Measurements from ENCODE around the gene ALDH2. TPM values are rescaled to one million over a fixed set of nuclear protein-coding genes. Genes with fewer than 3 reads are reported as not detected.
A peak's percentile ranks its signal among the peaks of the same experiment; 100 is the strongest.

ALDH2 gene
- polyA plus RNA-seq, 1 donor from 2014 or later, result 11.9 TPM

DNA sequence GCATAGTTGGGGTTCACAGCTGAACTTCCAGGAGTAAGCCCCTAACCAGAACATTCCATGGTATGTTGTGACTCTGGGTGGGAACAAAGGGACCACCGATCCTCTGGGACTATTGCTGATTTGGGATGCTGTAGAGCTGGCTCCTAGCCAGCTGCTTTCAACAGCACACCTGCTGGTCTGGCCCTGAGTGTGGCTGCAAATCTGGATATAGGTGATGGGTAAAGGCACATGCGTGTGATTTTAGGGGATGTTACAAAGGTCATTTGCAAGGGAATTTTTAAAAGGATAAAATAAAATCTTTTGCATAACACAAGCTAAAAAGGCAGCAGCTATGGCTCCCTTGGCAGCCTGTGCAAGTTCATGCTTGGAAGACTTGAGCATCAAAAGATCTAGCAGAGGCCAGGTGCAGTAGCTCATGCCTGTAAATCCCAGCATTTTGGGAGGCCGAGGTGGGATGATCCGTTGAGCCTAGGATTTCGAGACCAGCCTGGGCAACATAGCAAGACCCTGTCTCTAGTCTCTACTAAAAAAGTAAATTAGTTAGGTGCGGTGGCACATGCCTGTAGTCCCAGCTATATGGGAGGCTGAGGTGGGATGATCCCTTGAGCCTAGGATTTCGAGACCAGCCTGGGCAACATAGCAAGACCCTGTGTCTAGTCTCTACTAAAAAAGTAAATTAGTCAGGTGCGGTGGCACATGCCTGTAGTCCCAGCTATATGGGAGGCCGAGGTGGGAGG is 1.6 kb downstream of the ALDH2 start:
- Mint-ChIP-seq H3K27me3 (peaks cover 5% of the 10 kb centered on the region), H3K4me3 (peak overlapping the region in 2 of 4 donors; percentile 75 to 76), H3K9me3 (peaks cover 0 to 4% (median 1%) of the 10 kb centered on the region in 3 donors), H3K4me1 (peaks cover 18 to 32% (median 31%) of the 10 kb centered on the region in 3 donors), H3K27ac (peak overlapping the region in 1 of 3 donors; percentile 34), H3K36me3 (peaks cover 2% of the 10 kb centered on the region)

DNA sequence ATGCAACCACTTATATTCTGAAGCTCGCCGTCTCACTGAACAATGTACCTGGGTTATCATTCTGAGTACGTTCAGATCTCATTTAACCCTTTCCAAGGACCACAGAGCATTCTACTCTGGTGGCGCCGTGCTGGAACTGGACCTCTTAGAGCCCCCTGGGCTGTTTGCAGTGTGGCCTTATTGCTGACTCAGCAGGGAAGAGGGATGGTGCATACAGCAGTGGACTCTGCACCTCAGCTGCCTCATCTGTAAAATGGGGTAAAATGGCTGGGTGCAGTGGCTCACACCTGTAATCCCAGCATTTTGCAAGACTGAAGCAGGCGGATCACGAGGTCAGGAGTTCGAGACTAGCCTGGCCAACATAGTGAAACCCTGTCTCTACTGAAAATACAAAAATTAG is 2.9 kb downstream of the ALDH2 start:
- Mint-ChIP-seq H3K4me3 (no peak overlapping the region), H3K4me1 (peaks cover 16 to 32% (median 29%) of the 10 kb centered on the region in 3 donors), H3K27me3 (peaks cover 5% of the 10 kb centered on the region), H3K9me3 (peaks cover 0 to 4% (median 1%) of the 10 kb centered on the region in 3 donors), H3K36me3 (peaks cover 2% of the 10 kb centered on the region), H3K27ac (no peak overlapping the region)

DNA sequence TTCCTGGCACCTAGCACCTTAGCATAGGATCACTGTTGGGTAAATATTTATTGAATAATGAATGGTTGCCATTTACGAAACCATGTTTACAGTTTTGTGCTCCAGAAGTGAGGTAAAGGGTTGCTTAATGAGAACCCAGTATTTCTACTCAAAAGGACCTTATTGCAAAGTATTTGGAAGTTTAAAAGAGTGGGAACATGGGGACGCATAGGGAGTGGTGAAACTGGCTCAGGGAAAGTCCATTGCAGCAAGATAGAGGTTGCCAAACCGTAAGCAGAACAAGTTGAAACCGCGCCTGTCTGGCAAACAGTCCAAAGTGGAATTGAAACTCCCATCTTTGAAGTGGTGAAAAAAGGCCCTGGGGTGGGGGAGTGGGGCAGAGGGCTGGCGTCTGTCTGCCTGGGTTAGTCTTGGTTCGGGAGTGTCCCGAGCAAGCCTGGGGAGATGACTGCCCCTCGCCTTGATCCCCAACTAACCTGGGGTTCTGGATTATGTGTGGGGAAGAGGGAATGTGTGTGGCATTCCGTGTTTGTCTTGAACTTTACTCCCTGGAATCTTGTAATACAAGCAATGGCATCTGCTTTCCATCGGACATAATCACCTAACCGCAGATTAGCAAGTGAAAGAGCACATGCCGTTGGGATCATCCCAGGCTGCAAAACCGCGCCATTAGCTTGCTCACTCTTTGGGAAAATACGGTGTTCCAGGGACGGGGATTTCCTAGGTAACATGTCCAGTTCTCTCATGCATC is 7.2 kb downstream of the ALDH2 start:
- peak overlapping the region; percentile 63 to 88 (median 76) for H3K27ac Mint-ChIP-seq

DNA sequence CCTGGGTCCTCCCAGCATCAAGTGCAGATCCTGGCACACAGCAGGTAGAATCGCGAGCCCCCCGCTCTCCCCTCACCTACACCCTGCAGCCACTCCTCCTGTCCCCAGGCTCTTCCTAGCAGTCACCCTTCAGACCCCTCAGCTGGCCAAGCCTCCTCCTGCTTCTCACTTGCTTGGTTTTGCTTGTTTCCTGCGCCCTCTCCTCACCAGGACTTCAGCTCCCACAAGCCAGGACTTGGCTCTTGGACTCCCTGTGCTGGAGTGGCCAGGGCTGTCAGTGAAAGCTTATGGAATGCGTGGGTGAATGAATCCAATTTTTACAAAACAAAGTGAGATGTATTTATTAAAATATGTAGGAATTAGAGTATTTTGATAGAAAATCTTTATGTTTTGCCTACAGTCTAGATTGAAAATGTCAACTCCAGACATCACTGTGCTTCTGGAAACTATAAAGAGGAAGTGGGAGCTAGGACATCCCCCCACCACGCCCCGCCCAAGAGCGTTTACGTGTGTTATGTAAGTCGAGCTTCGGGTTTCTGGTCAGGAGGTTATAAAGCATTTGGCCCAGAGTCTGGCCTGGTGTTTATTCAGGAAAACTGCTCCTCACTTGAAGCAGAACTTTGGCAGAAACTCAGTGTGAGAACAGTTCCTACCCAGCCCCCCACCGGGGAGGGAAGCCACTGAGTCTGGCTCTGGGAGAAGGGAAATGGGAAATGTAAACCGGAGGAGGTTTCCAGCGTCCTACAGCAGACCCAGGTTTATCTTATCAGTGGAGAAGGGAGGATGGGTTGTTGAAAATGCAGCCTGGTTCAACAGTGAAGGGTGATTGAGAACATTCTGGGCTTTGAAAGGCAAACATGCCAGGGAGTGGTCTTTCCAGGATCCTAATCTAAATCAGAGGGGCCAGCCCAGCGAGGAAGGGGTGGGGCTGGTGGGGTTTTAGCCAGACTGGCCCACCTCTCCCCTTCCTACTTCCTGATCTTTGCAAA is 8.8 kb downstream of the ALDH2 start:
- no peaks in the 10 kb centered on the region for H3K27me3 Mint-ChIP-seq
- peaks cover 5% of the 10 kb centered on the region for H3K36me3 Mint-ChIP-seq
- H3K4me3 Mint-ChIP-seq, result peak overlapping the region; percentile 46 to 73 (median 66)
- peak overlapping the region; percentile 95 to 100 (median 99) for H3K27ac Mint-ChIP-seq
- H3K4me1 Mint-ChIP-seq, result peaks cover 24 to 32% (median 28%) of the 10 kb centered on the region in 3 donors
- H3K9me3 Mint-ChIP-seq, result no peaks in the 10 kb centered on the region

More for the DNA sequence above, 7.2 kb downstream of the ALDH2 start:
- Mint-ChIP-seq H3K4me1 (peaks cover 24 to 31% (median 28%) of the 10 kb centered on the region in 3 donors), H3K36me3 (peaks cover 2% of the 10 kb centered on the region), H3K9me3 (no peaks in the 10 kb centered on the region), H3K4me3 (peak overlapping the region in 1 of 4 donors; percentile 82), H3K27me3 (no peaks in the 10 kb centered on the region)

DNA sequence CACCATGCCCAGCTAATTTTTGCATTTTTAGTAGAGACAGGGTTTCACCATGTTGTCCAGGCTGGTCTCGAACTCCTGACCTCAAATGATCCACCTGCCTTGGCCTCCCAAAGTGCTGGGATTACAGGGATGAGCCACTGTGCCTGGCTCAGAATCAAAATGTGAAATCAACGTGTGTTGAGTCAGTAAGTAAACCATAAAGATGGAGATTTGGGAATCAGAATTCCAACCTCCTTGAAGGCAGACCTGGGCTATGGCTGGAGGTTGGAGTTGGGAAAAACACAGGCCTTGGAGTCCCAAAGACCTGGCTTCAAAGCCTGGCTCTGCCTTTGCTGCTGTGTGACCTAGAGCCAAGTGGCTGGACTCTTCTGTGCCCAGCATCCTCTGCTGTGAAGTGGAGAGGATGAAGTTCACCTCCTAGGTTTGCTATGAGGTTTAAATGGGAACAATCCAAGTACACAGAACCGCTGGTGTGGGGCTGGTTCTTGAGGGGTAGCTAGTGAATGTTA is 10.2 kb downstream of the ALDH2 start:
- H3K27me3 Mint-ChIP-seq, result no peaks in the 10 kb centered on the region
- no peak overlapping the region for H3K4me3 Mint-ChIP-seq
- H3K9me3 Mint-ChIP-seq, result no peaks in the 10 kb centered on the region
- peaks cover 24 to 33% (median 28%) of the 10 kb centered on the region in 3 donors for H3K4me1 Mint-ChIP-seq
- peaks cover 5% of the 10 kb centered on the region for H3K36me3 Mint-ChIP-seq
- peak overlapping the region in 1 of 3 donors; percentile 86 for H3K27ac Mint-ChIP-seq

DNA sequence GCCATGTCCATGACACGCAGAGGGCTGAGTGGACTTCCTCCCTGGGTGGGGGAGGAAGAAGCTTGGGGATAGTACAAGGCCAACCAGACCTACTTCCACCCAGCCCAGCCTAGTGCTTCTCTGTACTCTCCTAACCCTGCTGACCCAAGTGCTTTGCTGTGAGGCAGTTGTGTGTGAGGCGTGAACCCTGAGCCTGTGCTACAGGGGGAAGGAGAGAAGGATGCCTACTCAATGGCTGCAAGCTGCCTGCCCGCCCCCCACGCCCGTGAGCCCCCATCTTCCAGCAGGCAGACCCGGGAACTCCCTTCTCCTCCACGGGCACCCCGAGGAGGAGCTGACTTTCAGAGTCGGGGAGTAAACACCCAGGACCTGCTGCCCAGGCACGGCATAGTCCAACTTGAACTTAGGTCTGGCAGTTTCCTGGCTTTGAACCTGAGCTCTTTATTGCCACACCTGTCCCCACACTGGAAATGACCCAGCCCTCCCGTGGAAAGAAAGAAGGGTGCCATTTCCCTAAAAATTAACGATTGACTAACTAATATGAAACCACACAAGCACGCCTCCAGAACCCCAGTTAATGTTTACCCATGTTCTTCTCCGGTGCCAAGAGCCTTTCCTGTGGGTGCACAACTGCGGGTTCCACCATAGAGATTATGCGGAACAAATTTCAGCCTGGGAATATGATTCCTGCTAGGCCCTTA is 10.8 kb downstream of the ALDH2 start:
- Mint-ChIP-seq H3K9me3 (no peaks in the 10 kb centered on the region), H3K27me3 (no peaks in the 10 kb centered on the region), H3K4me3 (no peak overlapping the region), H3K27ac (peak overlapping the region; percentile 40 to 95 (median 86)), H3K36me3 (peaks cover 5% of the 10 kb centered on the region), H3K4me1 (peaks cover 24 to 33% (median 28%) of the 10 kb centered on the region in 3 donors)

DNA sequence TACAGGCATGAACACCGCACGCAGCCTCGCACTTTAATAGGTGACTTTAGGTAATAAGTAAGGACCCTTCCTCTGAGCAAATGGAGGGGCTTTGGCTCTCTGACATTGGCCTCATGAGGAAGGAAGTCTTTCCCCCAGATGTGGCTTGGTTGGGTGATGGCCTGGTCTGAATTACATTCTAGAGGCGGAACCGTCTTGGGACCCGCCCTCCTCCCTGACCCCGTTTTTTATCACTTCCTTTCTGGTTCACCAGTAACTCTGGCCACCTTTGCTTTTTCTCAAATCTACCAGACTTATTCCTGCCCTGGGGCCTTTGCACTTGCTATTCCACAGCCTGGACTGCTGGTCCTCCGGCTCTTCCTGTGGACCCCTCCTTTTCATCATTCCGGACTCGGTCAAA is 13.4 kb downstream of the ALDH2 start:
- peak overlapping the region in 1 of 3 donors; percentile 5 for H3K27ac Mint-ChIP-seq

DNA sequence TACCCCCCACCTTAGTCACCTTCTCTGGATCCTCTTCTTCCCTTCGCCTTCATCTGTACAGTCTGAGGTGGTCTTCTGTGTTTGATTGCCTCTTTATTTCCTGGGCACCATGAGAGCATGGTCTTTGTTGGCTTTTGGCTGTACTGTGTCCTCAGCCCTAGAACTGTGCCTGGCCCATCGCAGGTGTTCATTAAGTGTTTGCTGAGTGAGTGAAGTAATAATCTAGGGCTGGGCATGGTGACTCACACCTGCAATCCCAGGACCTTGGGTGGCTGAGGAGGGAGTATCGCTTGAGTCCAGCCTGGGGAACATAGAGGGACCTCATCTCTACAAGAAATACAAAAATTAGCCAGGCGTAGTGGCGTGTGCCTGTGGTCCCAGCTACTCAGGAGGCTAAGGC is 13.9 kb downstream of the ALDH2 start:
- Mint-ChIP-seq H3K4me1 (peaks cover 6 to 9% (median 9%) of the 10 kb centered on the region in 3 donors), H3K27me3 (no peaks in the 10 kb centered on the region), H3K27ac (peak overlapping the region in 2 of 3 donors; percentile 5 to 76), H3K4me3 (no peak overlapping the region), H3K36me3 (peaks cover 8% of the 10 kb centered on the region), H3K9me3 (no peaks in the 10 kb centered on the region)

More for the DNA sequence above, 13.4 kb downstream of the ALDH2 start:
- no peaks in the 10 kb centered on the region for H3K9me3 Mint-ChIP-seq
- H3K36me3 Mint-ChIP-seq, result peaks cover 8% of the 10 kb centered on the region
- H3K4me3 Mint-ChIP-seq, result no peak overlapping the region
- no peaks in the 10 kb centered on the region for H3K27me3 Mint-ChIP-seq
- peaks cover 11 to 12% (median 12%) of the 10 kb centered on the region in 3 donors for H3K4me1 Mint-ChIP-seq

DNA sequence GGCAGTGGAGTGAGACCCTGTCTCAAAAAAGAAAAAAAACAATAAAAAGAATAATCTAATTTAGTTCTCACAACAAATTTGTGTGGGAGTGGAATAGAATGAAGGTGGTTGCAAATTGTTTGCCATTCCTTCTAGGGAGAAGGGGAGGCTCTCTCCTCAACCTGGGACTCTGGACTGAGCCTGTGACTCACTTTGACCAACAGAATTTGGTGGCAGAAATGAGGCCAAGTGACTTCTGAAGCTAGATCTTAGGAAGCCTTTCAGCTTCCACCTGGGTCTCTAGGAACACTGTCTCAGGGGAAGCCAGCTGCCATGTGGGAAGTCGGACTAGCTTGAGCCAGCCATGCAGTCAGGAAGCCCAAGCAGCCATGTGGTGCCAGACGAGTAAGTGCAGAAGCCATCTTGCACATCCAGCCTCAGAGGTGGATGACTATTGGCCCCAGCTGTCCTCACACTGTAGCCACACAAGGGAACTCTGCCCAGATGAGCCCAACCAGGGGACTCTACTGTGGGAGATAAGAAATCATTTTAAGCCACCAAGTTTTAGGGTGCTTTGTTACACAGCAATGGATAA is 14.4 kb downstream of the ALDH2 start:
- peak overlapping the region in 1 of 3 donors; percentile 83 for H3K27ac Mint-ChIP-seq
- H3K27me3 Mint-ChIP-seq, result no peaks in the 10 kb centered on the region
- H3K36me3 Mint-ChIP-seq, result peaks cover 6% of the 10 kb centered on the region
- peaks cover under 1 to 3% (median 3%) of the 10 kb centered on the region in 3 donors for H3K4me1 Mint-ChIP-seq
- no peaks in the 10 kb centered on the region for H3K9me3 Mint-ChIP-seq
- no peak overlapping the region for H3K4me3 Mint-ChIP-seq

DNA sequence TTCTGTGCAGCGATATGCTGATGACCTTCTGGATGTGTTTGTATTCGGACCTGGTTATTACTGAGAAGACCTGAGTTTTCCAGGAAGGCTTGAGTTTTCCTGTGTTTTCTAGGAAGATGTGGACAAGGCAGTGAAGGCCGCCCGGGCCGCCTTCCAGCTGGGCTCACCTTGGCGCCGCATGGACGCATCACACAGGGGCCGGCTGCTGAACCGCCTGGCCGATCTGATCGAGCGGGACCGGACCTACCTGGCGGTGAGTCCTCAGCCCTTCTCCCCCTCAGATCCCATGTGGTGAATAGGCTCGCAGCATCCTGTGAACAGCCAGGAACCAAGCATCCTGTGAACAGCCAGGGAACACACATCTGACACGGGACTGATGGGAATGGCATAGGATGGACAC is 16.3 kb downstream of the ALDH2 start:
- Mint-ChIP-seq H3K27ac (no peak overlapping the region), H3K27me3 (no peaks in the 10 kb centered on the region), H3K36me3 (peaks cover 6% of the 10 kb centered on the region), H3K9me3 (no peaks in the 10 kb centered on the region), H3K4me3 (no peak overlapping the region), H3K4me1 (peaks cover 0 to 2% (median 0%) of the 10 kb centered on the region in 3 donors)

DNA sequence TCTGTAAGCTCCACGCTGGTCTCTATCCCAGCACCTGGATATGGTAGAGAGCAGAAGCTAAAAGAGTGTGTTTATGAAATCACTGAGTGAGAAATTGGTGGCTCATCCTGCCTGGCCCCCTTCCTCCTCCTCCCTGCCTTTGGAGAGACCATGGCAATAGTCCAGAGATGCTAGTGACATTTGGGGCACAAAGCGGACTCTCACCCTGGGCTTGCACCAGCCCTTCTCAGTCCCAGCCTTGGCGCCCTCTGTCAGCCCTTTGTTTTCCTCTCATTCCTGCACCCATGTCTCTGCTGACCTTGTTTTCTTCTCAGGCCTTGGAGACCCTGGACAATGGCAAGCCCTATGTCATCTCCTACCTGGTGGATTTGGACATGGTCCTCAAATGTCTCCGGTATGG is 18.2 kb downstream of the ALDH2 start:
- peaks cover 0 to 2% (median 1%) of the 10 kb centered on the region in 3 donors for H3K4me1 Mint-ChIP-seq
- H3K27me3 Mint-ChIP-seq, result no peaks in the 10 kb centered on the region
- H3K36me3 Mint-ChIP-seq, result peaks cover 6% of the 10 kb centered on the region
- H3K27ac Mint-ChIP-seq, result no peak overlapping the region
- no peak overlapping the region for H3K4me3 Mint-ChIP-seq
- H3K9me3 Mint-ChIP-seq, result no peaks in the 10 kb centered on the region

DNA sequence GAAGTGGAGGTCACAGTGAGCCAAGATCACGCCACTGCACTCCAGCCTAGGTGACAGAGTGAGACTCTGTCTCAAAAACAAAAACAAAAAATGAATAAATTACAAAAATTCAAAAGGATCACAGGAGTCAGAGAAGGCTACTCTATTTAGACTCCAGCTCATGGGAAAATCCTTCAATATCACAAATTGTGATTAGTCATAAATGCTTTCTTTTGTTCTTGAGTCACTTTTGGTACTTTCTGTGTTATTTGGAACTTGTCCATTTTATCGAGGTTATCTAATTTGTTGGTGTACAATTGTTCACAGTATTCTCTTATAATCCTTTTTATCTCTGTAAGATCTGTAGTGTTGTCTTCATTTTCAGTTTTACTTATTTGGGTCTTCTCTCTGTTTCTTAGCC is 18.9 kb downstream of the ALDH2 start:
- H3K36me3 Mint-ChIP-seq, result peaks cover 3% of the 10 kb centered on the region
- H3K27ac Mint-ChIP-seq, result no peak overlapping the region
- H3K4me1 Mint-ChIP-seq, result peaks cover 0 to 1% (median 0%) of the 10 kb centered on the region in 3 donors
- no peak overlapping the region for H3K4me3 Mint-ChIP-seq
- no peaks in the 10 kb centered on the region for H3K9me3 Mint-ChIP-seq
- H3K27me3 Mint-ChIP-seq, result no peaks in the 10 kb centered on the region

DNA sequence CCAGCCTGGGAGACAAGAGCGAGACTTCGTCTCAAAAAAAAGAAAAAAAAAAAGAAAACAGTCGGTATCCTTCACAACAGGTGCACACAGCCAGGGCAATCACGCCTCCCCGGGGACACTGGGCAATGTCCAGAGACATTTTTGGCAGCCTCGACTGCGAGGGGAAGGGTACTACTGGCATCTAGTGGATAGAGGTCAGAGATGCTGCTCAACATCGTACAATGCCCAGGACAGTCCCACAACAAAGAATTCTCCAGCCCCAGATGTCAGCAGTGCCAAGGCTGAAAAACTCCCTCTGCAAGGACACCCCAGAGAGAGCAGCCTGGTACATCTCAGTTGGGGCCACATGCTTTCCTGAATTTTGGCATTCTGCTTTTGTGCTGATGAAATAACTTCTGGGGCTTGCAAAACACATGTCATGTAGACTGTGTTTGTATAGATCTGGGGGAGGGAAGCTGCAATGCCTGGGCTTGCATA is 21.5 kb downstream of the ALDH2 start:
- no peaks in the 10 kb centered on the region for H3K9me3 Mint-ChIP-seq
- H3K4me1 Mint-ChIP-seq, result peaks cover 0 to 1% (median 0%) of the 10 kb centered on the region in 3 donors
- H3K27ac Mint-ChIP-seq, result no peak overlapping the region
- H3K4me3 Mint-ChIP-seq, result no peak overlapping the region
- peaks cover 2% of the 10 kb centered on the region for H3K36me3 Mint-ChIP-seq
- H3K27me3 Mint-ChIP-seq, result no peaks in the 10 kb centered on the region
